ENCODE data around the gene GYS2. TPM values are rescaled to one million over a fixed set of nuclear protein-coding genes. Genes with fewer than 3 reads are reported as not detected.

The GYS2 gene
- total and polyA plus RNA-seq, 8 donors = not detected

GRCh38 chr12:21571046-21571445 lies 33.6 kb downstream of the GYS2 start:
- Histone ChIP-seq H3K27me3 (no peaks in the 10 kb centered on the region), H3K36me3 (no peaks in the 10 kb centered on the region), H3K27ac (no peak overlapping the region), H3K4me3 (no peak overlapping the region), H3K4me1 (no peaks in the 10 kb centered on the region), H3K9me3 (no peaks in the 10 kb centered on the region)
- no peak for DNase-seq
- intact Hi-C loops (cut with DNase I) = no loop called here
- no peak for FAIRE-seq
- no peak for ATAC-seq
- no peak for TF ChIP-seq CTCF (IDR thresholded peaks at IDR 0.05)
- 76 to 81% methylated on average over 5 of the region's 5 CpGs for WGBS, 2 donors

- H3K4me1 ChIP-seq = peaks cover 0 to 4% (median 0%) of the 10 kb centered on the region in 3 donors
- H3K4me3 ChIP-seq = no peak overlapping the region
- FAIRE-seq (no peak), ATAC-seq (no peak), DNase-seq (no peak)
- H3K9me3 ChIP-seq = no peaks in the 10 kb centered on the region
- intact Hi-C loops (cut with DNase I) = no loop called here
- TF ChIP-seq CTCF (IDR thresholded peaks at IDR 0.05) = no peak
- H3K27ac ChIP-seq = no peak overlapping the region
- no peaks in the 10 kb centered on the region for H3K36me3 ChIP-seq
- H3K27me3 ChIP-seq = no peaks in the 10 kb centered on the region
- WGBS, 2 donors = 81 to 86% methylated on average over 4 of the region's 4 CpGs
Observed at GRCh38 chr12:21568115-21568514, 36.5 kb downstream of the GYS2 start.

DNA sequence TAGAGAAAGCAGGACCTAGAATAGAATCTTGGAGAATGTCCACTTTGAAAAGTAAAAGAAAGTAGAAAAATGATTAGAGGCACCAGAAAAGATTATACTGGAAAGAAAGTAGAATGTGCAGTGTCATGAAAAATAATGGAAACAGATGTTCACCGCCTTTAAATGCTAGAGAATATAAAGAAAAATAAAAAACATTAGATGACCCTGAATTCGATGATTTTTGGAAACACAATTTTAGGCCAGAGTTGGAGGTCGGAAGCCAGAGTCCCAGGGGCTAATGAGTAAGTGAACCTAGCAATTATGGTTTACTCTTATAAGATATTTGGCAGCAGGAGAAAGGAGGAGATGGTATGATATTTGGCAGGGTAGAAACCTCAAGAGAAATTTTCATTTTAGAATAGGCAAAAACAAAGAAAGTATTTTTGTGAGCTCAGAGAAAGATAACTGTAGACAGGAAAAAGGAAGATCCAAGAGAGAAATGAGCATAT lies 37.7 kb downstream of the GYS2 start:
- TF ChIP-seq CTCF (IDR thresholded peaks at IDR 0.05) = no peak

DNA sequence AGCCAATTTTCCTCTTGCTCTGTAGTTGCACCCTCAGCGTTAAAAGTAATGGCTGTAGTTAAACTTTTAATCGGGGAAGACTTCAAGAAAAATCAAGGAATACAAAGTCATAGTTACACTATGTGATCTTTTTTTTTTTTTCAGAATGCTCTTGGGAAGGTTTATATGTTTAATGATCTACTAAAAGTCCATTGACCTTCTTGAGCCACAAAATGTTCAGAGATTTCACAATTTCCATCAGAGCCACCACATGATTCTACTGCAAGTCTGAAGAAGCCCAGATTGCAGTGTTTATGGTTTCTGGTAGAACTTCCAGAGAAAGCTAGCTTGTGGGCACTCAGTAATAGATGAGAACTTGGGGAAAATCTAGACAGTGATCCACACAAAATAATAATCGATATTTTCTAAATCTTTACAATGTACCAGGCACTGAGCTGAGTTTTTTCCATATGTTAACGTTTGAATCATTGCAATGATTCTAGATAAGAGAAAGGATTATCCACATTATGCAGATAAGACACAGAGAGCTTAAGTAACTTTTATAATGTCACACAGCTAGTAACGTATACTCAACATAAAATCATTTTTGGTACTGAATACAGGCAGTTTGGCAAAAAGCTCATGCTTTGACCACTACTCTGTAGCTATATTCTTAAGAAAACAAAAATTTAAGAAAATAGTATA lies 38.3 kb downstream of the GYS2 start:
- Histone ChIP-seq H3K4me3 (no peak overlapping the region), H3K4me1 (peaks cover 0 to 4% (median 0%) of the 10 kb centered on the region in 3 donors), H3K9me3 (no peaks in the 10 kb centered on the region), H3K27me3 (no peaks in the 10 kb centered on the region), H3K27ac (no peak overlapping the region), H3K36me3 (no peaks in the 10 kb centered on the region)
- ATAC-seq (peak in 2 of 4 donors; percentile 40 to 72), DNase-seq (no peak), FAIRE-seq (no peak)
- intact Hi-C loops (cut with DNase I) = no loop called here
- 66 to 69% methylated on average over 5 of the region's 5 CpGs for WGBS, 2 donors
- no peak for TF ChIP-seq CTCF (IDR thresholded peaks at IDR 0.05)

More for the DNA sequence above, 37.7 kb downstream of the GYS2 start:
- intact Hi-C loops (cut with DNase I) = no loop called here
- DNase-seq (no peak), FAIRE-seq (no peak), ATAC-seq (no peak)
- peaks cover 0 to 4% (median 0%) of the 10 kb centered on the region in 3 donors for H3K4me1 ChIP-seq
- no peak overlapping the region for H3K27ac ChIP-seq
- no peak overlapping the region for H3K4me3 ChIP-seq
- no peaks in the 10 kb centered on the region for H3K36me3 ChIP-seq
- 87 to 89% methylated on average over 3 of the region's 3 CpGs for WGBS, 2 donors
- no peaks in the 10 kb centered on the region for H3K9me3 ChIP-seq
- H3K27me3 ChIP-seq = no peaks in the 10 kb centered on the region

DNA sequence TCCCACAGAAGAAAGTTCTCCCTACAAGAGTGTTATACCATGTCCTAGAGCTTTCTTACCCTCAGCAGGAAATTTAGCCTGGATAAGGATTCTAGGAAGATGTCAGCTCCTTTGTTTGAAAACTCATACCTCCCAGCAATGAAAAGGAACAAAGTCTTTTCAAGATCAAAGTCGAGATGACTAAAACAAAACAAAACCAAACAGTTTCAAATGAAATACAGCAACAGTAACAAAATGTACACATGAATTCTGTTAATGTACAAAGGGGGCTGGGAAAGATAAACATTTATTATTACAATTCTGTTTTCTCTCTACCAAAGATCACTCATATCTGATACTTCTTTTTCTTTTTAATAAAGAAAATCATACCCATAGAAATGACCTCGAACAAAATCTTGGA lies 41.8 kb downstream of the GYS2 start:
- FAIRE-seq (no peak), DNase-seq (no peak), ATAC-seq (no peak)
- TF ChIP-seq CTCF (IDR thresholded peaks at IDR 0.05) = no peak
- WGBS, 2 donors = 34 to 46% methylated on average over 2 of the region's 2 CpGs
- no peaks in the 10 kb centered on the region for H3K27me3 ChIP-seq
- H3K36me3 ChIP-seq = no peaks in the 10 kb centered on the region
- H3K4me1 ChIP-seq = peaks cover 0 to 7% (median 0%) of the 10 kb centered on the region in 3 donors
- intact Hi-C loops (cut with DNase I) = no loop called here
- H3K9me3 ChIP-seq = no peaks in the 10 kb centered on the region
- no peak overlapping the region for H3K27ac ChIP-seq
- no peak overlapping the region for H3K4me3 ChIP-seq

Data from pancreas (tissue), 10 donors.